ELR (cell line): ENCODE measurements around the gene VPS37D.
A peak's percentile ranks its signal among the peaks of the same experiment; 100 is the strongest.
"Not testable (repeated sequence)": the region's sequence is repeated elsewhere in the genome, so short reads cannot be mapped to it uniquely, and the experiment has no call there.

Experiments
- DNase-seq: peaks from one replicate; pipeline ENCODE4 v3.0.0-alpha.2; 2015; ENCODE audit warnings: low read depth

Gene VPS37D

GRCh38 chr7:73646785-73647724, 20.6 kb upstream of the VPS37D start:
- DNase-seq = no peak

- DNase-seq = peak; percentile 22
Measured at GRCh38 chr7:73647725-73648592, 19.7 kb upstream of the VPS37D start.

DNA sequence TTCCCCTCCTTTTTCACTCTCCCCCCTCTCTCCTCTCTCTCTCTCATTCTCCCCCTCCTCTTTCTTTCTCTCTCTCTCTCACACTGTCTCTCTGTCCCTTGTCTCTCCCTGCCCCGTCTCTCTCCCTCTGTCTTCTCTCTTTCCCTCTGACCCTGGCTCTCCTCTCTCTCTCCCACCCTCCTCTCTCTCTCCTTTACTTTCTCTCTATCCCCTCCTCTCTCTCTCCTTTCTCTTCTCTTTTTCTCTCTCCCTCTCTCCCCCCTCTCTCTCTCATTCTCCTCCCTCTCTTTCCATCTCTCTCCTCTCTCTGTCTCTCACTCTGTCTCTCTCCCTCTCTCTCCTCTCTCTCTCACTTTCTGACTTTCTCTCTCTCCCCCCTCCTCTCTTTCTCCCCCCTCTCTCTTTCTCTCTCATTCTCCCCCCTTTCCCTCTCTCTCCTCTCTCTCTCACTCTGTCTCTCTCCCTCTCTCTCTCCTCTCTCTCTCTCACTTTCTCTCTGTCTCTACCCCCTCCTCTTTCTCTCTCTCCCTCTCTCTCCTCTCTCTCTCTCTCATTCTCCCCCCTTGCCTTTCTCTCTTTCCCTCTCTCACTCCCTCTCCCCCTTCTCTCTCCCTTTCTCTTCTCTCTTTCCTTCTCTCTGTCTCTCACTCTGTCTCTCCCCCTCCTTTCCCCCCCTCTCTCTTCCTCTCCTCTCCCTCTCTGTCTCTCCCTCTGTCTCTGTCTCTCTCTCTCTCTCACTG, 18.9 kb upstream of the VPS37D start:
- DNase-seq = no peak

- DNase-seq = no peak
Measured at GRCh38 chr7:73649576-73649975, 18.1 kb upstream of the VPS37D start.

- no peak for DNase-seq
Measured at GRCh38 chr7:73650524-73650923, 17.1 kb upstream of the VPS37D start.

DNA sequence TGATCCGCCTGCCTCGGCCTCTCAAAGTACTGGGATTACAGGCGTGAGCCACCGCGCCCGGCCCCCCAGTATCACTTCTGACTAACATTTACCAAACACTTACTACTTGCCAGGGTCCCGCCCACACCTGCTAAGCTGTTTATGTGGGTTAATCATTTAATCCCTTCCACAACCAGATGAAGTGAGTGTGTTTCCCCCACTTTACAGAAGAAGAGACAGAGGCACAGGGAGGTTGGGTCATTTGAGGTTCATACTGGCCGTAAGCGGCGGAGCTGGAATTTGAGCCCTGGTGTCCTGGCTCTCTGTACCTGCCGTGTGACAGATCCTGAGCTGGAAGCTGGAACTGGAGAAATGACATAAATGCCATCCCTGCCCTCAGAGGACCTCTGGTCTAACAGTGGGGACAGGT, 15.1 kb upstream of the VPS37D start:
- no peak for DNase-seq

DNA sequence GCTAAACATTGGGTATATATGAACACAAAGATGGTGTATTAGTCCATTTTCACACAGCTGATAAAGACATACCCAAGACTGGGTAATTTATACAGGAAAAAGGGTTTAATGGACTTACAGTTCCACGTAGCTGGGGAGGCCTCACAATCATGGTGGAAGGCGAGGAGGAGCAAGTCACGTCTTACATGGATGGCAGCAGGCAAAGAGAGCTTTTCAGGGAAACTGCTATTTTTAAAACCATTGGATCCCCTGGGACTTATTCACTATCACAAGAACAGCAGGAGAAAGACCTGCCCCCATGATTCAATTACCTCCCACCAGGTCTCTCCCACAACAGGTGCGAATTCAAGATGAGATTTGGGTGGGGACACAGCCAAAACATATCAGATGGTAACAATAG, 12.3 kb upstream of the VPS37D start:
- not testable (repeated sequence) for DNase-seq

DNA sequence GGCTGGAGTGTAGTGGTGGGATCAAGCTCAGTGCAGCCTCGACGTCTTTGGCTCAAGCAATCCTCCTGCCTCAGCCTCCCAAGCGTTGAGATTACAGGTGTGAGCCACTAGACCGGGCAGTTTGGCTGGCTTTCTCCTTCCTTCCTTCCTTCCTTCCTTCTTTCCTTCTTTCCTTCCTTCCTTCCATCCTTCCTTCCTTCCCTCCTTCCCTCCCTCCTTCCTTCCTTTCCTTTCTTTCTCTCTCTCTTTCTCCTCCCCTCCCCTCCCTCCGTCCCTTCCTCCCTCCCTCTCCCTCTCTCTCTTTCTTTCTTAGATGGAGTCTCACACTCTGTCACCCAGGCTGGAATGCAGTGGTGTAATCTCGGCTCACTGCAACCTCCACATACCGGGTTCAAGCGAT, 7.6 kb upstream of the VPS37D start:
- no peak for DNase-seq

- DNase-seq = not testable (repeated sequence)
Measured at GRCh38 chr7:73660594-73660993, 7.0 kb upstream of the VPS37D start.

- no peak for DNase-seq
Measured at GRCh38 chr7:73663033-73663432, 4.6 kb upstream of the VPS37D start.

- DNase-seq = peak; percentile 18
Measured at GRCh38 chr7:73668103-73668885, 663 bp downstream of the VPS37D start.

DNA sequence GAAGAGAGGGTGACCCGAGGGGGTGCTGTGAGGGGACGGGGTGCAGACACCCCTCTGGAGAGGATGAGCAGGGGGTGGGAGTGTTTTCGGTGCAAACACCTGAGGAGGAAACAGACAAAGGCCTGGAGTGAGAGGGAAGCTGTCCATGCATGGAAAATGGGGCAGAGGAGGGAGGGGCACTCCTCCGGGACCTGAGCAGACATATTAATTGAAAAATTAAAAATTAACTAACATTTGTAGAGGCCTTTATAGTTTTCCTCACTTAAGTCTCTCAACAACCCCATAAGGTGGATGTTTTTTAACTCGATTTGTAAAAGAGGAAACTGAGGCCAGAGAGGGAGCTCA, 1.2 kb downstream of the VPS37D start:
- DNase-seq = no peak

DNA sequence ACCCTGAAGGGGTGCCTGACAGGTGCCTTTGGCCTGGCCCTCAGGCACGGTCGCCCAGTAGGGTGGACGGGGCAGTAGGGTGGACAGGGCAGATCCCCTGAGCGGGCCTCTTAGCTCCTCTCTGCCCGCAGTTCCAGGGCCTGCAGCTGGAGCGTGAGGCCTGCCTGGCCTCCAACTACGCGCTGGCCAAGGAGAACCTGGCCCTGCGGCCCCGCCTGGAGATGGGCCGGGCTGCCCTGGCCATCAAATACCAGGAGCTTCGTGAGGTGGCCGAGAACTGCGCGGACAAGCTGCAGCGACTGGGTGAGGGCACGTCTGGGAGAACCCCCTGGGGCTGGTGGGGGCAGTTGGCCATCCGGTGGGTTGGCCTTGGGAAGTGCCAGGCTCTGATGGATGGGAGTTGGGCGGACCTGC, 1.7 kb downstream of the VPS37D start:
- no peak for DNase-seq

DNA sequence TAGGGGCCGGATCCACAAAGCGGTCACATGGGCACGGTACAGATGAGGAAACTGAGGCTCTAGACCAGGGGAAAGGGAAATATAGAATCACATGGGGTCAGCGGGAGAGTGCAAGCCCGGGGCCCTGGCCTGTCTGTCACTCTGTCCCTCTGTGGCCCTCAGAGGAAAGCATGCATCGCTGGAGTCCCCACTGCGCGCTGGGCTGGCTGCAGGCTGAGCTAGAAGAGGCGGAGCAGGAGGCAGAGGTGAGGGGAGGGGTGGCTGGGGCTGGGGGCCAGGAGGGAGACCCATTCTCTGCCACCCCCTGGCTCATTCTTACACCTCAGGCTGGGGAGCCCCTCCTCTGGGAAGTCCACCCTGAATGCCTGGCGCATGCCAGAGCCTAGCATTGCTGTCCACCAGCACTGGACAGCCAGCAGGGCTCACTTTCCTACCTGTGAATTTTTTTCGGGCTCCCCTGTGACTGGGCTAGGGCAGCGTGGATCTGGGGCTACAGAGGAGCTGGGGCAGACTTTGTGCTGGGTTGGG, 2.3 kb downstream of the VPS37D start:
- no peak for DNase-seq

DNA sequence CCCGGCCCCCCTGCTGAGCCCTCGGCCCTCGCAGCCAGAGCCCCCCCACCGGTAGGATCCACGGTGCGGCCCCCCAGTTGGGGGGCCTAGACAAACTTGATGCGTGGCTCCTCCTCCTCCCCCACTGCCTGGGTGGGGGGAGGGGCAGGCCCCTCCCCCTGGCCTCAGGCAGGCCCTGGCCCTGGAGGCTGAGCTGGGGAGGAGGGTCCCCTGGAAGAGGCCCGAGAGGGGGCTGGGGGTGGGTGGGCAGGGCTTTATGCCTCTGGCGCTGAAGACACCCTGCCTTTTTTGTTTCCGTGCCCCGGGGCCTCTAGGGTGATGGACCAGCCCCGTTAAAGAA, 3.7 kb downstream of the VPS37D start:
- no peak for DNase-seq

DNA sequence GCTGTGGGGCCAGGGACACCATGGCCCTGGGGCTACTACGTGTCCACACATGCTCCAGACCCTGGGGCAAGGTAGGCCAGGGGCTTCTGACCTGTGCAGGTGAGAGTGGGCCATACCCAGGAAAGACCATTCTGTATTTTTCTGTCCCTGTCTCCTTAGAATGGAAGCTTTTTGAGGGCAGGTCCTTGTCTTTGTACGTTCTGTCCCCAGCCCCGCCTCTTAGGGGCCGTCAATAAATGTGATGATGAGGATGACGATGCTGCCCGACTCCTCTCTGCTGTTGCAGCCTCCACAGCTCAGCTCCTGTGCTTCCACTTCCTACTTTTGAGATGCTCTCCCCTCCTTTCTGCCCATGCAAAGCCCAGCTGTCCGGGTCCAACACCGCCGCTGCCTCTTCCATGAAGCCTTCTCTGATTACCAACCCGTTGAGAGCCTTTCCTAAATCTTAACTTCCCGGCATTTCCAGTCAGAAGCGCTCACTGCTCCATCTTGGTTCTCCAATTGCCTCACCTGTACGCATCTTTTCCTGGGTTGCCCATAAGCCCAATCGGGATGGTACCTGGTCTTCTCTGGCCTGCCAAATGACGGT, 4.3 kb downstream of the VPS37D start:
- no peak for DNase-seq

DNA sequence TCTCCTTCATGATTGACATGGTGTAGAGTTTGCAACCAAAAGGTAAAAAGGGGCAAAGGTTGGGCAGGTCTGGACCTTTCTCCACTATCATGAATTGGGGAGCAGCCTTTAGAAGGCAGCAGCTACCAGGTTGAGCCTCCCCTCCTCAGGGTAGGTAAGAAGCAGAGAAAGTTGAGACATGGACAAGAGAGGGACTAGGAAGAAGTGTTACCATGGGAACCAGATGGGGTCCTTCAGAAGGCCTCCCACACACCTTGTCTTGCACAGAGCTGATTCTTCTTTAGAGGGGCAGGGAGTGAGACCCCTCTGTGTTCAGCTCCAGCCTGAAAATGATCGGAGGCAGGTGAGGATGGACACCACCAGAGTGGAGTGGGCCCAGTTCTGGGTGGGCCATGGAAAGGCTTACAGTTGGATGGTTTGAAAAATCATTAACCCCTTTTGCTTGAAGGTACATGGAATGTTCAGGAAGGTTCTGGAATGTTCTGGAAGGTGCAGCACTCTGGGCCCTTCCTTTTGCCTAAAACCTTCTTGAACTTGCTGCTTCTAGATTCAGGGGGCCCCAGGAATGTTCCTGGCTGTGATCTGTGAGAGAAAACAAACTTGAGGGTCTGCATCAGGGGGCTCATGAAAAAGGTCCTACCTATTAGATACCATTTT, 7.0 kb downstream of the VPS37D start:
- DNase-seq = no peak

DNA sequence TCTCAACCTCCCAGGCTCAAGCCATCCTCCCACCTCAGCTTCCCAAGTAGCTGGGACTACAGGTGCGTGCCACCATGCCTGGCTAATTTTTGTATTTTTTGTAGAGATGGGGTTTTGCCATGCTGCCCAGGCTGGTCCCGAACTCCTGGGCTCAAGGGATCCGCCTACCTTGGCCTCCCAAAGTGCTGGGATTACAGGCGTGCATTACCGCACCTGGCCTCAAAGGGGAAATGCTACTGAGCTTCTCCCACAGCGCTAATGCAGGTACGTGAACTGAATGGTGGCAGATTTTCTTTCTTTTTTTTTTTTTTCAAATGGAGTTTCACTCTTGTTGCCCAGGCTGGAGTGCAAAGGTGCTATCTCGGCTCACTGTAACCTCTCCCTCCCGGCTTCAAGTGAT, 8.4 kb downstream of the VPS37D start:
- not testable (repeated sequence) for DNase-seq

- no peak for DNase-seq
Measured at GRCh38 chr7:73678862-73679261, 11.2 kb downstream of the VPS37D start.

GRCh38 chr7:73679709-73680108, 12.1 kb downstream of the VPS37D start:
- no peak for DNase-seq
